ENCODE data around the gene ADAMTS12. TPM values are rescaled to one million over a fixed set of nuclear protein-coding genes. Genes with fewer than 3 reads are reported as not detected.

The ADAMTS12 gene
- total and polyA plus RNA-seq, 9 of the 15 experiments (the other 6 are each of a cell fraction or from before 2014, with no cell fraction given), result 0.11 TPM; not detected in 8

DNA sequence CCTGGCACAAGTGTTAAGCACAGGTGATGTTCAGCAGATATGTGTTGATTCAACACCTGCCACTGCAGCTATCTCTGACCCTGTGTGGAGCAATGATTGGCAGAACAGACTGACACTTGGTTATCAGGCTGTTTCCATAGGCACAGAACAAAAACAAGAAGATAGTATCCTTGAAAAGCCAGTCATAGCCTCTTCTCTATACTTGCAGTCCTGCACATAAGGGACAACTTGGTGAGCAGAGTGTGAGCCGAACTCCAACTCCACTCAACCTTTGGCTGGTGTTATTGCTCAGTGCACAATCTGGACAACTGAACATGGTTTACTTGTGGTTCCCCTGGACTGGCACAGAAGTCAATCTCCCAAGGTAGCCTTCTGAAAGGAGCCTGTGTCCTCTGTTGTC lies 99.2 kb downstream of the ADAMTS12 start:
- ChIA-PET POLR2A (no interaction called here), CTCF (ENCODE audit: low intra/inter-chr PET ratio) (no interaction called here)
- Histone ChIP-seq H3K4me3 (no peak overlapping the region), H4K20me1 (replicated peaks; ENCODE audit: control insufficient read depth, insufficient read depth, low read length) (no peaks in the 10 kb centered on the region; the same call in 1 of the 2 replicates), H2AFZ (ENCODE audit: low read depth, low read length) (no peak overlapping the region), H3K4me2 (ENCODE audit: insufficient read depth, low read length) (no peak overlapping the region), H3K27me3 (ENCODE audit: control insufficient read depth in 2 of 2, insufficient read depth in 2 of 2, low read length in 2 of 2) (peaks cover 3 to 16% of the 10 kb centered on the region in 2 experiments; a peak in 3 of 5 replicates), H3K9ac (ENCODE audit: insufficient read depth in 1 of 2, low read depth in 2 of 2, low read length in 2 of 2) (no peak overlapping the region), H3K9me3 (replicated peaks; ENCODE audit: control insufficient read depth, insufficient read depth, low read depth, low read length) (no peaks in the 10 kb centered on the region), H3K79me2 (ENCODE audit: control insufficient read depth, insufficient read depth, low read length) (no peaks in the 10 kb centered on the region), H3K27ac (ENCODE audit: extremely low read depth, low read depth, low read length) (no peak overlapping the region), H3K36me3 (ENCODE audit: control insufficient read depth, insufficient read depth, low read length) (no peaks in the 10 kb centered on the region), H3K9me1 (ENCODE audit: control insufficient read depth, insufficient read depth, low read length) (no peaks in the 10 kb centered on the region), H3K4me1 (replicated peaks in 1 of 2; ENCODE audit: control insufficient read depth in 2 of 2, insufficient read depth in 2 of 2, low read length in 2 of 2) (no peaks in the 10 kb centered on the region)
- ATAC-seq, result no peak
- no TSS peak for BruUV-seq (replicated peaks)
- no peak for DNase-seq (ENCODE audit: extremely low read depth in 1 of 4, low spot score in 3 of 4)
- WGBS (ENCODE audit: insufficient coverage, low coverage, missing lambda C conversion rate), result 0% methylated on average over 1 of the region's 1 CpG
- in situ Hi-C loops (cut with MboI) (no loop called here), intact Hi-C loops (cut with micrococcal nuclease) (no loop called here)
- no peak for FAIRE-seq
- TF ChIP-seq PKNOX1 (IDR thresholded peaks at IDR 0.05) (0 out of 2 replicates have a peak, but pooled peaks have one; percentile 23), ZBED1 (IDR thresholded peaks at IDR 0.05) (no peak), NR4A1 (CRISPR knock-in tag; IDR thresholded peaks at IDR 0.05) (no peak), NR4A1 (tag; IDR thresholded peaks at IDR 0.05) (no peak)

DNA sequence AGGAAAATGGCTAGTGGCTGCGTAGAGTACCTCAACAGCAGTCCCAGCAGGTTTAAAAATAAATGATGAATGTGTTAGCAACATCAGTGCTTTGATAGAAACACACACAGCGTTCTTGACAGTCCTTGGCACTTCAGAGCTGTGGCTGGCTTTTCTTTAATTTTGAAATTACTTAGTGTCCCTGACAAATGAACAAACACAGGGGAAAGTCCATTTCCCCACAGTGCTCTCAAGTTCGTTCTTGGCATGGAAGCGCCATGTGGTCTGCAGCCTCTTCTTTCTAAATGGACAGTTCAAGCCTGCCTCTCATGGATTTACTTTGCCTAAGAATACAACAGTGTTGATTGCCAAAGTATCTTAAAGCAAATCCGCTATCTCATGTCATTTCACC lies 102.2 kb downstream of the ADAMTS12 start:
- H3K79me2 ChIP-seq (ENCODE audit: control insufficient read depth, insufficient read depth, low read length), result no peaks in the 10 kb centered on the region
- TF ChIP-seq ZNF79 (CRISPR knock-in tag; IDR thresholded peaks at IDR 0.05; ENCODE audit: low read depth) (no peak), E2F6 (IDR thresholded peaks at IDR 0.05; ENCODE audit: borderline replicate concordance in 1 of 2, extremely low read depth in 1 of 2, insufficient read depth in 1 of 2, insufficient read length in 1 of 2, low read depth in 1 of 2, low read length in 1 of 2, poor library complexity in 1 of 2, severe bottlenecking in 1 of 2) (no peak), ZBTB26 (CRISPR knock-in tag; IDR thresholded peaks at IDR 0.05) (no peak), ATF2 (CRISPR knock-in tag; IDR thresholded peaks at IDR 0.05) (no peak), MEIS2 (IDR thresholded peaks at IDR 0.05; ENCODE audit: partially characterized antibody) (no peak), ZSCAN32 (CRISPR knock-in tag; IDR thresholded peaks at IDR 0.05) (no peak), CREB1 (IDR thresholded peaks at IDR 0.05) (no peak), CREB1 (CRISPR knock-in tag; IDR thresholded peaks at IDR 0.05) (no peak), EGR1 (conservative IDR thresholded peaks at IDR 0.05) (no peak)

More for the DNA sequence above, 102.2 kb downstream of the ADAMTS12 start:
- Histone ChIP-seq H4K20me1 (replicated peaks; ENCODE audit: control insufficient read depth, insufficient read depth, low read length) (no peaks in the 10 kb centered on the region; the same call in 1 of the 2 replicates), H3K27ac (ENCODE audit: extremely low read depth, low read depth, low read length) (no peak overlapping the region), H2AFZ (ENCODE audit: low read depth, low read length) (no peak overlapping the region), H3K9ac (ENCODE audit: insufficient read depth in 1 of 2, low read depth in 2 of 2, low read length in 2 of 2) (no peak overlapping the region), H3K27me3 (ENCODE audit: control insufficient read depth in 2 of 2, insufficient read depth in 2 of 2, low read length in 2 of 2) (peaks cover 3 to 15% of the 10 kb centered on the region in 2 experiments; a peak in 3 of 5 replicates), H3K4me1 (replicated peaks in 1 of 2; ENCODE audit: control insufficient read depth in 2 of 2, insufficient read depth in 2 of 2, low read length in 2 of 2) (no peaks in the 10 kb centered on the region), H3K36me3 (ENCODE audit: control insufficient read depth, insufficient read depth, low read length) (no peaks in the 10 kb centered on the region), H3K9me3 (replicated peaks; ENCODE audit: control insufficient read depth, insufficient read depth, low read depth, low read length) (no peaks in the 10 kb centered on the region), H3K4me3 (no peak overlapping the region), H3K9me1 (ENCODE audit: control insufficient read depth, insufficient read depth, low read length) (no peaks in the 10 kb centered on the region), H3K4me2 (ENCODE audit: insufficient read depth, low read length) (no peak overlapping the region)
- FAIRE-seq (no peak), ATAC-seq (no peak), DNase-seq (ENCODE audit: extremely low read depth in 1 of 4, low spot score in 3 of 4) (no peak)
- in situ Hi-C loops (cut with MboI) (no loop called here), intact Hi-C loops (cut with micrococcal nuclease) (no loop called here)
- CTCF ChIA-PET (ENCODE audit: low intra/inter-chr PET ratio), result no interaction called here
- WGBS (ENCODE audit: insufficient coverage, low coverage, missing lambda C conversion rate), result 3% methylated on average over 5 of the region's 5 CpGs
- BruUV-seq (replicated peaks), result no TSS peak
- POLR2A ChIA-PET, result no interaction called here
